ENCODE results near the gene LASP1.

DNA sequence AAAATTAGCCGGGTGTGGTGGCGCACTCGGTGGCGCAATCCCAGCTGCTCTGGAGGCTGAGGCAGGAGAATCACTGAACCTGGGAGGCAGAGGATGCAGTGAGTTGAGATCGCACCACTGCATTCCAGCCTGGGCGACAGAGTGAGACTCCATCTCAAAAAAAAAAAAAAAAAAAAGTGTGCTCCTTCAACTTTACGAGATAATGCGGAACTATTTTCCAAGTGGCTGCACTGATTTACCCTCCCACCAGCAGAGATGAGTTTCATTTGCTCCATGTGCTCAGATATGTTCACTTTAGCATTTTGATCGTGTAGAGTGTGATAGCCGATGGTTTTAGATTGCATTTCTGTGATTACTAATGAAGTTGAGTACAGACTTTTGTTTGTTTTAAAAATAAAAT is 35.5 kb downstream of the LASP1 start:
- TF ChIP-seq, protein P1, sequence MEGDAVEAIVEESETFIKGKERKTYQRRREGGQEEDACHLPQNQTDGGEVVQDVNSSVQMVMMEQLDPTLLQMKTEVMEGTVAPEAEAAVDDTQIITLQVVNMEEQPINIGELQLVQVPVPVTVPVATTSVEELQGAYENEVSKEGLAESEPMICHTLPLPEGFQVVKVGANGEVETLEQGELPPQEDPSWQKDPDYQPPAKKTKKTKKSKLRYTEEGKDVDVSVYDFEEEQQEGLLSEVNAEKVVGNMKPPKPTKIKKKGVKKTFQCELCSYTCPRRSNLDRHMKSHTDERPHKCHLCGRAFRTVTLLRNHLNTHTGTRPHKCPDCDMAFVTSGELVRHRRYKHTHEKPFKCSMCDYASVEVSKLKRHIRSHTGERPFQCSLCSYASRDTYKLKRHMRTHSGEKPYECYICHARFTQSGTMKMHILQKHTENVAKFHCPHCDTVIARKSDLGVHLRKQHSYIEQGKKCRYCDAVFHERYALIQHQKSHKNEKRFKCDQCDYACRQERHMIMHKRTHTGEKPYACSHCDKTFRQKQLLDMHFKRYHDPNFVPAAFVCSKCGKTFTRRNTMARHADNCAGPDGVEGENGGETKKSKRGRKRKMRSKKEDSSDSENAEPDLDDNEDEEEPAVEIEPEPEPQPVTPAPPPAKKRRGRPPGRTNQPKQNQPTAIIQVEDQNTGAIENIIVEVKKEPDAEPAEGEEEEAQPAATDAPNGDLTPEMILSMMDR (IDR thresholded peaks at IDR 0.05) = no peak
- TF ChIP-seq ZFX (IDR thresholded peaks at IDR 0.05; ENCODE audit: borderline replicate concordance) = no peak
